ENCODE results near the gene CHPF2.

Gene CHPF2

DNA sequence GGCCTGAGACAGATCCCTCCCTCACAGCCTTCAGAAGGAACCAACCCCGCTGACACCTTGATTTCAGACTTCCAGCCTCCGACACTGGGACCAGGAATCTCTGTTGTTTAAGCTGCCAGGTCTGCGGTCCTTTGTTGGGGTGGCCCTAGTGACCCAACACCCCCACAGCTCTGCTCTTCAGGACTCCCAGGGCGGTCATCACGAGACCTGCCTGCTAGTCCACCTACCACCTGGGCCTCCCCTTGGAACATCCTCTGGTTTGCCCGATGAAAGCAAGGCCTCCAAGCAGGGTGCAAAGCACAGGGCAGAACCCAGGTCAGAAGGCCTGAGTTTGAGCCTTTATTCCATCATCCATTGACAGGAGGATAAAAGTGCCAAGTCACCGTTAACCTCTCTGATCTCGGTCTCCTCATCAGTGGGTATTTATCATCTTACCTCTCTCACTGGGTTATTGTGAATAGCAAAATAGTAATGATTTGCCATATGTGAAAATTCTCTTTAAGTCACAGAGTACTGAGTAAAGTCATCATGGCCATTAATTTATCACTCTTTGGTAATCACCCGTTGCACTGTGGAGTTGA lies 33.2 kb downstream of the CHPF2 start:
- DNase-seq (ENCODE audit: low spot score), result no peak

GRCh38 chr7:151269511-151269910 lies 37.2 kb downstream of the CHPF2 start:
- DNase-seq (ENCODE audit: low spot score), result no peak

GRCh38 chr7:151271699-151272355 lies 39.5 kb downstream of the CHPF2 start:
- DNase-seq (ENCODE audit: low spot score), result peak; percentile 85

DNA sequence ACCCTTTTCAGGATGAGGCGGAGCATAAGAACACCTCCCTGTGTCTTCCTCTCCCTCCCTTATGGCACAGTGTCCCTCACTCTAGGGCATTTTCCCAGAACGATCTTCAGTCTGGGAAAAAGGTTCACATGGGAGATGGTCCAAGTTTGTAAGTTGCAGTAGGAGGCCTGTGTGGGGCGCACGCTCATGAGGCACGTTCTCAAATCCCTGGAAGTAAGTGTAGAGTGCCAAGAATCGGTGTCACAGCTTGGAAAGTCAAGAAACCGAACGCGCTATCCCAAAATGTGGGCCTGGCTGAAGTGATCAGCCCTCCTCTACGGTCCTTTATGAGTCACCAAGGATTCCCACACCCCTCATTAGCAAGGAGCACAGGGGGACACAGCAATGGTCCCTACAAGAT lies 40.1 kb downstream of the CHPF2 start:
- no peak for DNase-seq (ENCODE audit: low spot score)

DNA sequence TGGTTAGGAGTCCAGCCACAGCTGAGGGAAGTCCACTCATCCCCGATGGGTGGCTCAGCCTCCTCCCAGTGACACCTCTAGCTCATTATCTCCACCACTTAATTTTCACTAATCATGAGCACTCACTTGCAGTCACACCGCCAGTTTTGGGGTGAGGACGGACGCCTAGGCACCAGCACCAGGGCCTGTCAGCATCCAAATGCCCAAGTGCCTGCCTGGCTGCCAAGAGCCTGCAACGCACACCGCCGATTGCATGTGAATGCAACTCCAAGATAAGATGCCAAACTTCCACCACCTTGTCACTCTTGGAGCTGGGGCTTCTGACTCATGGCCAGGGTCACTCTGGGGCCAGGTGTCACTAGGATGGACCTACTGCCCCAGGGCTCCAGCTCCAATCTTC lies 40.6 kb downstream of the CHPF2 start:
- DNase-seq (ENCODE audit: low spot score), result no peak

GRCh38 chr7:151273651-151274390 lies 41.5 kb downstream of the CHPF2 start:
- no peak for DNase-seq (ENCODE audit: low spot score)

GRCh38 chr7:151274396-151274795 lies 42.1 kb downstream of the CHPF2 start:
- no peak for DNase-seq (ENCODE audit: low spot score)

DNA sequence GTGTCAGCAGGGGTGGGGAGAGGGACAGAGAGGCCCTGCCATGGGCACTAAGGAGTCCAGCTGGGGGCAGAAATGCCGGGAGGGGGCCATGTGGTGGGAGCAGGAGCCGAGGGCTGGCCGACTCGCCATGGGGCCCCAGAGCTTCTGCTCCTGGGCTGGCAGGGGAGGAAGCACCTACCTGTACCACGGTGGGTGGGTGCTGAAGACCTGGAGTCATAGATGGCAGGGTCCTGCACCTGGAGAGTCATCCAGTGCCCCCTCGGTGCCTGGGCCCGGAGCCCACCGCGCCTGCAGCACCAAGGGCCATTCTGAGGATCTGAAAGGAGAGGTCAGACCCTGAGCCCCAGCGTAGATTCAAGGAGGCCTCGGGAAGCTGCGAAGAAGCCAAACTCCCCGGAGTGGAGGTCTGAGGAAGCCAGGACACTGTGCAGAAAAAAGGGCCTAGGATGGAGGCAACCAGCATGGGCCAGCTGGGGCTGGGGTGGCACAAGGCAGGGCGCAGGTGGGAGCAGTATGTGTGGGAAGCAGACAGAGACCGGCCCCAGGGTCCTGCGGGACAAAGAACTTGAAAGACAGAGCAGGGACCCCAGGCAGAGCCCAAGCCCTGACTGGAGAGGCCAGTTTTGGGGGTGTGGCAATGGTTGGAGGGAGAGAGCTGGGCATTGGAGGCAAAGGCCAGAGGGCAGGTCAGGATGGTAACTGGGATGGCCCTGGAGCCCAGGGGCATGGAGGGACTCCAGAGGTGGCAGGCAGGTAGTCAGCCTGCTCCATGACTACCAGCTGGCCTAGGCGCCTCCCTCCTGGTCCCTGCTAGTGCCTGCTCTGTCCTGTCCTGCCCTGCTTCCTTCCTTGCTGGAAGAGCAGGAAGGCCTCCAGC lies 42.9 kb downstream of the CHPF2 start:
- no peak for DNase-seq (ENCODE audit: low spot score)

- no peak for DNase-seq (ENCODE audit: low spot score)
Measured at GRCh38 chr7:151275813-151276577, 43.7 kb downstream of the CHPF2 start.

DNA sequence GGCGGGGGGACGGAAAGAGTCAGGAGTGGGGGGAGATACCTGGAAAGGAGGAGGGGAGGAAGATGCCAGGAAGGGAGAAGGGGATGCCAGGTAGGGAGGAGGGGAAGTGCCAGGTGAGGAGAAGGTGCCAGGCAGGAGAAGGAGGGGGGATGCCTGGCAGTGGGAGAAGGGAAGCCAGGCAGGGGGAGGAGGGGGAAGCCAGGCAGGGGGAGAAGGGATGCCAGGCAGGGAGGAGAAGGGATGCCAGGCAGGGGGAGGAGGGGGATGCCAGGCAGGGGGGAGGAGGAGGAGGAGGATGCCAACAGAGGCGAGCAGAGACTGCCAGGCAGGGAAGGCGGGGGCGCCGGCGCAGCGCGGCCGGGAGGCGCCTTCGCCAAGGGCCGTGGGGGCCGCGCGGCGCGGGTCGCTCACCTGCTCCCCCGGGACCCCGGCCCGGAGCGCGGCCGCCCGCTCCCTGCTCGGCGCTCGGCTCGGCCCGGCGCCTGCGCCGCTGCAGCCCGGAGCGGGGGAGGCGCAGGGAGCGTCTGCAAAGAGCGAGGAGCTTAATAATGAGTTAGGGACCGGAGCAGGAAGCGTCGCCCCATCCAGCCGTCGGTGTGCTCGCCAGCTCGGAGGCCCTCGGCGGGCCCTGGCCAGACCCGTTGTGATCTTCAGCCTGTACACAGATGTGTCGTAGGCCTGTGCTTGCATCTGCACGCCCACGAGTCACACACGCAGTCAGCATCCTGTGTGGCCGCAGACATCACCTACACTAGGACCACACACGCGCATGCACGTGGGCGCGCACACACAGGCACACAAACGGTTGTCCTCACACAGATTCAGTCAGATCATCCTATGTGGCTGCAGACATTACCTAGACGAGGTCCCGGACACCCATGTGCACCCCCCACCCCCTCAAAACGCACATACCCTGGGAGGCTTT lies 44.6 kb downstream of the CHPF2 start:
- DNase-seq (ENCODE audit: low spot score), result peak; percentile 80

DNA sequence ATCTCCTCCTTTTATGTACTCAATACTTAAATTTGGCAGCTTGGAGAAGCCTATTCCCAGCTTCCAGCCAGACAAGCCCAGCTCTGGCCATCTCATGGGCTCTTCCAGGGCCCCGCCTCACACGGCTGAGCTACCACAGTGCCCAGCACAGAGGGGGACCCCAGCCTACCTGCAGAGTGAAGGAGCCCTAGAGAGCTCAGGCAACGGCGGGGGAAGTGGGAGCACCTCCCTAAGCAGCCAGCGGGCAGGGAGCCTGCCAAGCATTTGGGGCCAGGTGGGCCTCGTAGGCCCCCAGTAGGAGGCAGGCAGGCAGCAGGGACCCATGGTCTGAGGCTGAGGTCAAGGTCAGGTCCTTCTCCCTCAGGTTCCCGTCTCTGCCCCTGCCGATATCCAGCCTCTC lies 45.3 kb downstream of the CHPF2 start:
- DNase-seq (ENCODE audit: low spot score), result no peak

- no peak for DNase-seq (ENCODE audit: low spot score)
Measured at GRCh38 chr7:151278949-151279348, 46.7 kb downstream of the CHPF2 start.

DNA sequence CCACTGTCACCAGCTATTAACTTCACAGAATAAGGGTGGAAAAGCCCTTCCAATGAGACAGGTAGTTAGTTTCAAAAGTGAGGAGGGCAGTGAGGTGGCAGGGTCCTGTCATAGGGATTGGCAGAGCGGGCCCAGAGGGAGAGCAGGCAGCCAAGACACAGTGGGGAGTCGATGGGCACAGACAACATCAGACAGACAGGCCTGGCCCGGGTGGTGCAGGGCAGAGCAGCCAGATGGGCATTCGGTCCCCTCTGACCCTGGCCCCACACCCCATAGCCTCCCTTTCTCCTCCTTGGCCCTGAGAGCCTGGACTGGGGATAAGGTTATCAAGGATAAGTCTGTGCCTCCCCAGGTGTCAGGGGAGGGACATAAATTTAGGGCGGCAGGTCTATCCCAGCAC lies 47.6 kb downstream of the CHPF2 start:
- DNase-seq (ENCODE audit: low spot score), result no peak

DNA sequence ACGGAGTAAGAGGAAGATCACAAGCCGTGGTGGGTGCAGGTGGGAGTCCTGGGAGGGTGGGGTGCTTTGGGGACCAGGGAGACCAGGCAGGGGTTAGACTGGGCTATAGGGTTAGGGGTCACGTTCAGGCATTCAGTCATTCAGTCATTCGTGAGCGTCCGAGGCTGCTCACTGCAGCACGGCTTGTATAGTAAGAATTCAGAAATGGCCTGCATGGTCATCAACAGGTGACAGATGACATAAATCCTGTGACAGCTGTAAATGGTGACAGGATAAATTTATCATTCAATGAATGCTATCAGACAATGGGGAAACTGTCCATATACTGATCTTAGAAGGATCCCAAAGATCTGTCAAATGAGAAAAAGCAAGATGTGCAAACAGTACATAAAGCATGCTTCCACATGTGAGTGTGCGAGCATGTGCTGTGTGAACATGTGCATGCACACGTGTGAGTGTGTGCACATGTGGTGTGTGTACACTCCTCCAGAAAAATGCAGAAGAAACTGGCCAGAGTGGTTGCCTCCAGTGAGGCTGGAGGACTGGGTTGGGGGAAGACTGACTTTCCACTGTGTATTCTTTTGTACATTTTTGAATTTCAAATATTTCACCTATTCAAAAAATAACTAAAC lies 48.2 kb downstream of the CHPF2 start:
- no peak for DNase-seq (ENCODE audit: low spot score)

DNA sequence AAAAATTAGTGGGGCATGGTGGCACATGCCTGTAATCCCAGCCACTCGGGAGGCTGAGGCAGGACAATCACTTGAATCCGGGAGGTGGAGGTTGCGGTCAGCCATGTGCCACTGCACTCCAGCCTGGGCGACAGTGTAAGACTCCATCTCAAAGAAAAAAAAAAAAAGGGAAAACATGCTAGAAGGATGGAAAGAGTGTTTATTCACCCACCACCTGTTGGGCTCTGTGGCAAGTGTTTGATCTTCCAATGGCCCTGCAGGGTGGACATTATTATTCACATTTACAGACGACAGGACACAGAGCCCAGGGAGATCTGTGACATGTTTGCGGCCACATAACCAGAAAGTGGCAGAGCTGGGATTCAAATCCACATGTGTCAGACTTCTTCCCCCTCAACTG lies 49.4 kb downstream of the CHPF2 start:
- DNase-seq (ENCODE audit: low spot score), result no peak

DNA sequence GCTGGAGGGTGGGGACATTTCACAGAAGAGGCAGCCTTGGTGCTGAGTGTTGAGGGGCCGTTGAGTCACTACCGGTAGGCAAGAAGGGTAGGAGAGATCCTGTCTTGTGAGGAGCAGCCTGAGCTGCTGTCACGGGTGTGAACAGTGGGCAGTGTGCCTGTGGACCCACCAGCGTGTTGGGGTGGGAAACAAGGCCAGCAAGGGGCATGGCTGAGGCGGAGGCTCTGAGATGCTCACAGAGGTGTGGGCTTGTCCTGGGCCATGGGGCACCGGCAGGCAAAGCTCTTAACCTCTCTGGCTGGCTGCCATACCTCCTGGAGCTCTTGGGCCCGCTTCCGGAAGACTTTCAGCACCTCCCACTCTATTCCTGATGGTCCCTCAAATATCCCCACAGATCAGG lies 49.8 kb downstream of the CHPF2 start:
- no peak for DNase-seq (ENCODE audit: low spot score)

DNA sequence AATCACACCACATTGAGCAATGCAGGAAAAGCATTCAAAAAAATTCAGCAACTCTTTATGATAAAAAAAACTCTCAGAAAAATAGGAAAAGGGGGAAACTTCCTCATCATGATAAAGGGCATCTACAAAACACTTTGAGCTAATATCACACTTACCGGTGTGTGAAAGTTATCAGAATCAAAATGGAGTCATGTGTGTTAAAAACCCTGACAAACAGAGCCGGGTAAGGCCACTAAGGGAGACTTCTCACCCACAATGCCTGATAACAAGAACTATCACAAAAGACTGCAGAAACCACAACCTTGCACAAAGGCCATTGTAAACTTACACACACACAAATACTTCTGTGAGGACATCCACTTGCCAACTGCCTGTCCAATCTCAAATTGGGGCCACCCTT lies 51.0 kb downstream of the CHPF2 start:
- DNase-seq (ENCODE audit: low spot score), result no peak

DNA sequence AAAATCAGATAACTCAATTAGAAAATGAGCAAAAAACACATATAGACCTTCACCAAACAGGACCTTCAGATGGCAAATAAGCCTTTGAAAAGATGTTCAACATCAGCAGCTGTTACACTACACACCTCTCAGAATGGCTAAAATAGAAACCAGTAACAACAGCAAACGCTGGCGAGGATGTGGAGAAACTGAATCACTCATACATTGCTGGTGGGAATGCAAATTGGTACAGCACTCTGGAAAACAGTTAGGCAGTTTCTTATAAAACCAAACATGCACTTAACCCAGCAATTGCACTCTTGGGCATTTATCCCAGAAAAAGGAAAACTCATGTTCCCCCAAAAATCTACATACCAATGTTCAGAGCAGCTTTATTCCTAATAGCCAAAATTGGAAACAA lies 53.9 kb downstream of the CHPF2 start:
- DNase-seq (ENCODE audit: low spot score), result no peak

Data from HuH-7 (cell line).